ENCODE results near the gene NID1.

The NID1 gene

GRCh38 chr1:236064674-236065508, at the start of gene NID1:
Gene NID1, minus strand, starts transcription at chr1:236065090. Its CDS starts 11 bp downstream, at chr1:236065079.
- peak; percentile 9 for DNase-seq

- DNase-seq: no peak
These were observed 49.3 kb upstream of the NID1 start for GRCh38 chr1:236114076-236114747.

GRCh38 chr1:236113324-236114032, 48.6 kb upstream of the NID1 start:
- DNase-seq: no peak

- no peak for DNase-seq
These were observed 47.4 kb upstream of the NID1 start for GRCh38 chr1:236112332-236112627.

- no peak for DNase-seq
These were observed 46.8 kb upstream of the NID1 start for GRCh38 chr1:236111527-236112331.

GRCh38 chr1:236110137-236110536, 45.2 kb upstream of the NID1 start:
- DNase-seq: no peak

- DNase-seq: no peak
These were observed 43.2 kb upstream of the NID1 start for GRCh38 chr1:236108027-236108648.

GRCh38 chr1:236107121-236107907, 42.4 kb upstream of the NID1 start:
- no peak for DNase-seq

GRCh38 chr1:236103646-236104218, 38.8 kb upstream of the NID1 start:
- peak; percentile 29 for DNase-seq

- no peak for DNase-seq
These were observed 38.2 kb upstream of the NID1 start for GRCh38 chr1:236103059-236103458.

GRCh38 chr1:236102611-236103010, 37.7 kb upstream of the NID1 start:
- DNase-seq: no peak

- no peak for DNase-seq
These were observed 36.6 kb upstream of the NID1 start for GRCh38 chr1:236101233-236102200.

GRCh38 chr1:236100799-236101198, 35.9 kb upstream of the NID1 start:
- DNase-seq: no peak

- DNase-seq: no peak
These were observed 34.6 kb upstream of the NID1 start for GRCh38 chr1:236099355-236099974.

- no peak for DNase-seq
These were observed 33.4 kb upstream of the NID1 start for GRCh38 chr1:236098267-236098666.

GRCh38 chr1:236096660-236097482, 32.0 kb upstream of the NID1 start:
- peak; percentile 78 for DNase-seq

- no peak for DNase-seq
These were observed 31.0 kb upstream of the NID1 start for GRCh38 chr1:236095705-236096520.

- DNase-seq: no peak
These were observed 28.0 kb upstream of the NID1 start for GRCh38 chr1:236092899-236093298.
